ENCODE measurements around the gene PFDN1. TPM values are rescaled to one million over a fixed set of nuclear protein-coding genes. Genes with fewer than 3 reads are reported as not detected.

The PFDN1 gene
- total RNA-seq, 1 experiment from 2014 or later = 48.9 TPM

- no peaks in the 10 kb centered on the region for H3K9me3 ChIP-seq (ENCODE audit: control insufficient read depth in 1 of 2, insufficient read depth in 1 of 2, low read depth in 1 of 2, low read length in 2 of 2)
- H3K9ac ChIP-seq (ENCODE audit: low read length) = no peak overlapping the region
- H3K27me3 ChIP-seq (ENCODE audit: insufficient read depth, low read length) = no peaks in the 10 kb centered on the region
- H3K27ac ChIP-seq (ENCODE audit: low read depth, low read length) = no peak overlapping the region
- RAD21 ChIA-PET (ENCODE audit: low non-redundant PET in 1 of 2, low total read pairs in 2 of 2, uncharacterized antibody in 2 of 2, unreplicated experiment in 2 of 2) = no interaction called here
- CTCF ChIA-PET = interaction anchor here (1.0 to 1.4 kb wide), 2 partner anchors 98 to 111 kb away, joined by 3 to 4 read pairs; partner anchors contain the start of gene HBEGF
- POLR2A ChIA-PET = no interaction called here
- peaks cover 2 to 7% of the 10 kb centered on the region in 2 experiments; a peak in 1 of 4 replicates for H3K36me3 ChIP-seq (ENCODE audit: control insufficient read depth in 1 of 2, insufficient read depth in 2 of 2, low read length in 2 of 2)
- no peak for ATAC-seq
- intact Hi-C loops (cut with micrococcal nuclease) = no loop called here
- H3K4me2 ChIP-seq (ENCODE audit: low read length) = no peak overlapping the region
- peaks cover 28% of the 10 kb centered on the region for H3K79me2 ChIP-seq (ENCODE audit: insufficient read depth, low read length)
- no peaks in the 10 kb centered on the region for H4K20me1 ChIP-seq (ENCODE audit: insufficient read depth)
- H3K9me2 ChIP-seq (ENCODE audit: insufficient read depth) = no peaks in the 10 kb centered on the region
- H3K4me3 ChIP-seq (replicated peaks in 1 of 2; ENCODE audit: low read depth in 1 of 2, low read length in 2 of 2) = no peak overlapping the region
- no peak for DNase-seq (ENCODE audit: low read depth, low spot score)
- H2AFZ ChIP-seq (ENCODE audit: low read depth, low read length, poor library complexity, severe bottlenecking) = no peak overlapping the region
- H3K4me1 ChIP-seq (ENCODE audit: control insufficient read depth in 1 of 2, insufficient read depth in 2 of 2, low read length in 2 of 2) = peaks cover 16 to 31% of the 10 kb centered on the region in 2 experiments
- no TSS peak for BruUV-seq (replicated peaks)
- TF ChIP-seq, protein P1, sequence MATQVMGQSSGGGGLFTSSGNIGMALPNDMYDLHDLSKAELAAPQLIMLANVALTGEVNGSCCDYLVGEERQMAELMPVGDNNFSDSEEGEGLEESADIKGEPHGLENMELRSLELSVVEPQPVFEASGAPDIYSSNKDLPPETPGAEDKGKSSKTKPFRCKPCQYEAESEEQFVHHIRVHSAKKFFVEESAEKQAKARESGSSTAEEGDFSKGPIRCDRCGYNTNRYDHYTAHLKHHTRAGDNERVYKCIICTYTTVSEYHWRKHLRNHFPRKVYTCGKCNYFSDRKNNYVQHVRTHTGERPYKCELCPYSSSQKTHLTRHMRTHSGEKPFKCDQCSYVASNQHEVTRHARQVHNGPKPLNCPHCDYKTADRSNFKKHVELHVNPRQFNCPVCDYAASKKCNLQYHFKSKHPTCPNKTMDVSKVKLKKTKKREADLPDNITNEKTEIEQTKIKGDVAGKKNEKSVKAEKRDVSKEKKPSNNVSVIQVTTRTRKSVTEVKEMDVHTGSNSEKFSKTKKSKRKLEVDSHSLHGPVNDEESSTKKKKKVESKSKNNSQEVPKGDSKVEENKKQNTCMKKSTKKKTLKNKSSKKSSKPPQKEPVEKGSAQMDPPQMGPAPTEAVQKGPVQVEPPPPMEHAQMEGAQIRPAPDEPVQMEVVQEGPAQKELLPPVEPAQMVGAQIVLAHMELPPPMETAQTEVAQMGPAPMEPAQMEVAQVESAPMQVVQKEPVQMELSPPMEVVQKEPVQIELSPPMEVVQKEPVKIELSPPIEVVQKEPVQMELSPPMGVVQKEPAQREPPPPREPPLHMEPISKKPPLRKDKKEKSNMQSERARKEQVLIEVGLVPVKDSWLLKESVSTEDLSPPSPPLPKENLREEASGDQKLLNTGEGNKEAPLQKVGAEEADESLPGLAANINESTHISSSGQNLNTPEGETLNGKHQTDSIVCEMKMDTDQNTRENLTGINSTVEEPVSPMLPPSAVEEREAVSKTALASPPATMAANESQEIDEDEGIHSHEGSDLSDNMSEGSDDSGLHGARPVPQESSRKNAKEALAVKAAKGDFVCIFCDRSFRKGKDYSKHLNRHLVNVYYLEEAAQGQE (IDR thresholded peaks at IDR 0.05; ENCODE audit: low read depth) = no peak
- TF ChIP-seq EGR1 (IDR thresholded peaks at IDR 0.05; ENCODE audit: low read depth) (no peak), ZFX (IDR thresholded peaks at IDR 0.05) (no peak), JUND (IDR thresholded peaks at IDR 0.05) (no peak), FOSL1 (IDR thresholded peaks at IDR 0.05; ENCODE audit: low read depth) (no peak)
These were observed 54.5 kb downstream of the PFDN1 start for GRCh38 chr5:140248414-140248813.
